Endothelial cell of umbilical vein (primary cell): Measurements from ENCODE around the gene SMIM20. TPM values are rescaled to one million over a fixed set of nuclear protein-coding genes. Genes with fewer than 3 reads are reported as not detected.

Source experiments
- BruUV-seq: library from RNA; stranded (reverse); fragments of 400-500 nt; replicated peaks from 2 replicates; lab custom pipeline; 2021; lab: Mats Ljungman, UMichigan
- CTCF ChIA-PET: fragments of 300-600, 350-600 bp; sonication (Branson Sonifier 250); formaldehyde crosslinking; loops from one replicate; lab custom pipeline; 2021; ENCODE audit warnings: antibody characterized with exemption, inconsistent platforms; lab: Charles Lee
- POLR2A ChIA-PET: fragments of 300-600, 350-600 bp; sonication (Branson Sonifier 250); formaldehyde crosslinking; loops from one replicate; lab custom pipeline; 2021; ENCODE audit warnings: antibody characterized with exemption, inconsistent platforms; lab: Charles Lee
- DNase-seq: peaks from one replicate; pipeline ENCODE4 v3.0.0-alpha.2; 2011; ENCODE audit warnings: low read depth, low spot score
- FAIRE-seq: peaks from 2 replicates; lab custom pipeline; 2011; peaks lifted over from hg19 to GRCh38; lab: Jason Lieb, UNC
- H2AFZ ChIP-seq: 2 replicates; pipeline ENCODE4 v1.6.0; 2012; ENCODE audit warnings: low read depth, low read length, control low read depth, inconsistent platforms
- H3K27ac ChIP-seq: 2 replicates; pipeline ENCODE4 v1.5.1; 2011; ENCODE audit warnings: low read depth, mild to moderate bottlenecking, control low read depth, low read length, moderate library complexity; ENCODE audit not compliant: insufficient read depth
- H3K27me3 ChIP-seq, 2 experiments: 2 replicates each; pipeline versions ENCODE4 v1.6.0 to v1.6.1; 2011; ENCODE audit warnings: low read length in 2 of 2, mixed read lengths in 1 of 2; ENCODE audit not compliant: control insufficient read depth in 2 of 2, insufficient read depth in 2 of 2
- H3K36me3 ChIP-seq, 2 experiments: 2 replicates in 1 of 2; 3 replicates in 1 of 2; pipeline ENCODE4 v1.5.1; 2011; ENCODE audit warnings: low read length in 2 of 2, mild to moderate bottlenecking in 1 of 2, moderate library complexity in 1 of 2; ENCODE audit not compliant: control insufficient read depth in 2 of 2, insufficient read depth in 2 of 2; ENCODE audit errors: extremely low read depth in 1 of 2
- H3K4me1 ChIP-seq: 3 replicates; pipeline ENCODE4 v1.5.1; 2011; ENCODE audit warnings: mild to moderate bottlenecking, low read length; ENCODE audit not compliant: control insufficient read depth, insufficient read depth; ENCODE audit errors: extremely low read depth
- H3K4me2 ChIP-seq: 2 replicates; pipeline ENCODE4 v1.6.1; 2011; ENCODE audit warnings: low read length, control low read depth, mixed read lengths; ENCODE audit not compliant: insufficient read depth
- H3K4me3 ChIP-seq, 3 experiments: fragments of 200-600 bp in 1 of 3; sonication (generic), shearing (Covaris generic) in 1 of 3; replicated peaks in 1 of 3; 2 replicates each; pipeline ENCODE4 v1.5.1; 2011 to 2016; ENCODE audit warnings: control low read depth in 3 of 3, low read length in 3 of 3, mild to moderate bottlenecking in 2 of 3, inconsistent platforms in 1 of 3, low read depth in 1 of 3, moderate library complexity in 1 of 3; ENCODE audit not compliant: insufficient read depth in 1 of 3
- H3K79me2 ChIP-seq: 2 replicates; pipeline ENCODE4 v1.6.0; 2012; ENCODE audit warnings: low read length, inconsistent platforms; ENCODE audit not compliant: control insufficient read depth, insufficient read depth
- H3K9ac ChIP-seq: replicated peaks from 2 replicates; pipeline ENCODE3; 2011; ENCODE audit warnings: low read length, control low read depth; ENCODE audit not compliant: insufficient read depth; ENCODE audit errors: extremely low read depth
- H3K9me1 ChIP-seq: replicated peaks from 3 replicates; pipeline ENCODE4 v1.6.0; 2011; ENCODE audit warnings: mild to moderate bottlenecking, low read length; ENCODE audit not compliant: control insufficient read depth, insufficient read depth; ENCODE audit errors: extremely low read depth
- H3K9me3 ChIP-seq: replicated peaks from 2 replicates; pipeline ENCODE4 v1.5.1; 2012; ENCODE audit warnings: low read length, inconsistent platforms; ENCODE audit not compliant: control insufficient read depth, insufficient read depth
- H4K20me1 ChIP-seq: replicated peaks from 2 replicates; pipeline ENCODE3; 2011; ENCODE audit warnings: mild to moderate bottlenecking, low read length; ENCODE audit not compliant: control insufficient read depth, insufficient read depth; ENCODE audit errors: extremely low read depth
- EZH2 ChIP-seq: IDR thresholded peaks from 2 replicates; pipeline ENCODE4 v1.6.1; 2012; ENCODE audit warnings: borderline replicate concordance, low read depth, mild to moderate bottlenecking, moderate library complexity, low read length, inconsistent platforms; ENCODE audit not compliant: severe bottlenecking
- FOS ChIP-seq: IDR thresholded peaks from 2 replicates; pipeline ENCODE4 v1.6.1; 2011; ENCODE audit warnings: mild to moderate bottlenecking, low read length, moderate library complexity, borderline replicate concordance; ENCODE audit not compliant: insufficient read depth
- GATA2 ChIP-seq: IDR thresholded peaks from 2 replicates; pipeline ENCODE4 v1.7.0; 2011; ENCODE audit warnings: low read depth, mild to moderate bottlenecking, moderate library complexity, mixed read lengths, low read length; ENCODE audit not compliant: insufficient read length, insufficient read depth
- JUN ChIP-seq: IDR thresholded peaks from 2 replicates; pipeline ENCODE4 v1.6.1; 2011; ENCODE audit warnings: borderline replicate concordance, low read depth; ENCODE audit not compliant: insufficient read length, insufficient read depth
- MYC ChIP-seq: IDR thresholded peaks from one replicate; pipeline ENCODE4 v1.6.1; 2011; ENCODE audit warnings: mild to moderate bottlenecking, low read depth, low read length
- POLR2A ChIP-seq: IDR thresholded peaks from 2 replicates; pipeline ENCODE4 v1.6.1; 2012; ENCODE audit warnings: low read depth, mild to moderate bottlenecking, control low read depth, low read length
- POLR2AphosphoS5 ChIP-seq: IDR thresholded peaks from 2 replicates; pipeline ENCODE4 v1.6.1; 2012; ENCODE audit warnings: low read depth, mild to moderate bottlenecking, control low read depth, low read length, moderate library complexity; ENCODE audit not compliant: insufficient read depth
- dilution Hi-C: fragments of 300-500 bp; cut with MboI; formaldehyde crosslinking; loops from one replicate; pipeline ENCODE4 v1.15.0; 2019; ENCODE audit warnings: low sequenced_read_pairs; ENCODE audit not compliant: extremely low pct_ligation_motif_present
- intact Hi-C: fragments of 100-400 bp; cut with micrococcal nuclease; formaldehyde crosslinking; loops from one replicate; pipeline ENCODE4 v1.10.0; 2022
- polyA plus RNA-seq, 4 experiments: library from polyadenylated mRNA; depleted of rRNA in 3 of 4; stranded (reverse) in 3 of 4; unstranded in 1 of 4; fragments of >200 nt; gene quantifications; 2 replicates each; pipeline versions ENCODE4 v1.2.1 to v1.2.3, GENCODE V29; 2011 to 2012; ENCODE audit warnings: missing spikeins in 1 of 4
- total RNA-seq: library from RNA; stranded (reverse); gene quantifications from 2 replicates; pipeline ENCODE4 v1.2.3, GENCODE V29; 2021
- TF ChIP-seq, protein P1 (sequence below): IDR thresholded peaks from 2 replicates; pipeline ENCODE4 v1.6.1; 2011; ENCODE audit not compliant: insufficient read depth, insufficient read length
- TF ChIP-seq, protein P2 (sequence below), 2 donors: IDR thresholded peaks; 1 replicate in 1 of 2; 2 replicates in 1 of 2; pipeline ENCODE4 v1.5.1; 2011; ENCODE audit warnings: low read length in 2 of 2, mild to moderate bottlenecking in 2 of 2, moderate library complexity in 2 of 2, control low read depth in 1 of 2, inconsistent platforms in 1 of 2, low read depth in 1 of 2; ENCODE audit not compliant: insufficient read depth in 1 of 2; ENCODE audit errors: extremely low read depth in 1 of 2

The SMIM20 gene
- total and polyA plus RNA-seq, 2 donors (not counting 3 experiments of a cell fraction or from before 2014, with no cell fraction given): 10.2 to 19.2 TPM

DNA sequence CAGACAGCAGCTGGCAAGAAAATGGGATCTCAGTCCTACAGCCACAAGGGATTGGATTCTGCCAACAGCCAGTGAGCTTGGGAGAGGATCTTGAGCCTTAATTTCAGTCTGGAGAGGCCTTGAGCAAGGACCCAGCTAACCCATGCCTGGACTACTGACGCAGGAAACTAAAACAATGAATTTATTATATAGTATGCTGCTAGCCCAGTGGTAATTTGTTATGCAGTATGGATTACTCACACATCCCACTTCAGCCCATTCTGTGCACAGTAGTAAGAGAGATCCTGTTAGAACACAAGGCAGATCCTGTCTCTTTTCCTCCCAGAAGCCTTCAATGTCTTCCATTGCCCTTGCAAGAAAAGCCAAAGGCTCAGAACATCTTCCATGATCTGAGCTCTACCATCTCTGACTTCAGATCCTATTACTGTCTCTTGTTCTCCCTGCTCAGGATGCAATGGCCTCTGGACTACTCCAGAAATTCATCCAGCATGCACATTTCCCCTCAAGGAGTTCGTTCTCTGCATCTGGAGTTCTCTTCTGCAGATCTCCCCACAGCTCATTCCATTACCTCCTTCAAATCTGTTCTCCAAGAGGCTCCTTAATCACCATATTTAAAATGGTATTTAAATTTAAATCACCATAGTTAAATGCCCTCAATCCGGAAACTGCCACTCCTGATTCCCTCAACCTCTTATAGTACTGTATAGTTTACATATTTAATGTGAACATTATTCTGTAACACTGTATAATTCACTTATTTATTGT is 27.6 kb downstream of the SMIM20 start:
- H3K79me2 ChIP-seq: no peaks in the 10 kb centered on the region
- ChIA-PET POLR2A (no interaction called here), CTCF (interaction anchor here (0.6 to 2.8 kb wide), 3 partner anchors 13 to 342 kb away, joined by 3 to 7 read pairs (median 3); no protein-coding TSS in a partner anchor)
- BruUV-seq: no TSS peak
- H3K27me3 ChIP-seq: peaks cover 6 to 15% of the 10 kb centered on the region in 2 experiments
- H2AFZ ChIP-seq: no peak overlapping the region
- TF ChIP-seq POLR2AphosphoS5 (no peak), POLR2A (no peak), MYC (no peak), GATA2 (no peak), JUN (no peak), EZH2 (no peak), FOS (no peak)
- TF ChIP-seq, protein P1, sequence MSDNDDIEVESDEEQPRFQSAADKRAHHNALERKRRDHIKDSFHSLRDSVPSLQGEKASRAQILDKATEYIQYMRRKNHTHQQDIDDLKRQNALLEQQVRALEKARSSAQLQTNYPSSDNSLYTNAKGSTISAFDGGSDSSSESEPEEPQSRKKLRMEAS: no peak
- TF ChIP-seq, protein P2, sequence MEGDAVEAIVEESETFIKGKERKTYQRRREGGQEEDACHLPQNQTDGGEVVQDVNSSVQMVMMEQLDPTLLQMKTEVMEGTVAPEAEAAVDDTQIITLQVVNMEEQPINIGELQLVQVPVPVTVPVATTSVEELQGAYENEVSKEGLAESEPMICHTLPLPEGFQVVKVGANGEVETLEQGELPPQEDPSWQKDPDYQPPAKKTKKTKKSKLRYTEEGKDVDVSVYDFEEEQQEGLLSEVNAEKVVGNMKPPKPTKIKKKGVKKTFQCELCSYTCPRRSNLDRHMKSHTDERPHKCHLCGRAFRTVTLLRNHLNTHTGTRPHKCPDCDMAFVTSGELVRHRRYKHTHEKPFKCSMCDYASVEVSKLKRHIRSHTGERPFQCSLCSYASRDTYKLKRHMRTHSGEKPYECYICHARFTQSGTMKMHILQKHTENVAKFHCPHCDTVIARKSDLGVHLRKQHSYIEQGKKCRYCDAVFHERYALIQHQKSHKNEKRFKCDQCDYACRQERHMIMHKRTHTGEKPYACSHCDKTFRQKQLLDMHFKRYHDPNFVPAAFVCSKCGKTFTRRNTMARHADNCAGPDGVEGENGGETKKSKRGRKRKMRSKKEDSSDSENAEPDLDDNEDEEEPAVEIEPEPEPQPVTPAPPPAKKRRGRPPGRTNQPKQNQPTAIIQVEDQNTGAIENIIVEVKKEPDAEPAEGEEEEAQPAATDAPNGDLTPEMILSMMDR (IDR thresholded peaks at IDR 0.05; ENCODE audit: extremely low read depth in 1 of 2, insufficient read depth in 1 of 2, low read depth in 1 of 2, low read length in 2 of 2): no peak
- dilution Hi-C loops: no loop called here
- intact Hi-C loops: no loop called here
- no peak overlapping the region for H3K27ac ChIP-seq
- no peaks in the 10 kb centered on the region for H4K20me1 ChIP-seq
- DNase-seq (no peak), FAIRE-seq (no peak)
- H3K36me3 ChIP-seq: no peaks in the 10 kb centered on the region
- H3K4me3 ChIP-seq: no peak overlapping the region
- H3K4me1 ChIP-seq: no peaks in the 10 kb centered on the region
- H3K9me1 ChIP-seq: no peaks in the 10 kb centered on the region
- no peaks in the 10 kb centered on the region for H3K9me3 ChIP-seq
- no peak overlapping the region for H3K4me2 ChIP-seq
- no peak overlapping the region for H3K9ac ChIP-seq
